DND-41 (cell line): ENCODE results near the gene IL17F.

Experiments
- ATAC-seq: fragments of 200-7000 bp; cut with Tn5 transposase; 3 replicates; pipeline ENCODE4 v1.9.1; 2021; ENCODE audit warnings: low read depth; ENCODE audit not compliant: insufficient read depth
- DNase-seq: peaks from one replicate; pipeline ENCODE4 v3.0.0-alpha.2; 2020
- H2AFZ ChIP-seq: 2 replicates; pipeline ENCODE4 v1.6.0; 2012; ENCODE audit warnings: low read depth, low read length
- H3K27ac ChIP-seq: 2 replicates; pipeline ENCODE4 v1.5.1; 2012; ENCODE audit warnings: low read length, inconsistent platforms
- H3K27me3 ChIP-seq: fragments of 200-600 bp; sonication (generic); 2 replicates; pipeline ENCODE4 v1.6.0; 2012; ENCODE audit warnings: low read length, mild to moderate bottlenecking, inconsistent platforms; ENCODE audit not compliant: insufficient read depth, poor library complexity
- H3K36me3 ChIP-seq: 2 replicates; pipeline ENCODE4 v1.5.1; 2012; ENCODE audit warnings: low read length, inconsistent platforms; ENCODE audit not compliant: insufficient read depth
- H3K4me1 ChIP-seq: 2 replicates; pipeline ENCODE4 v1.5.1; 2012; ENCODE audit warnings: mild to moderate bottlenecking, low read length; ENCODE audit not compliant: insufficient read depth
- H3K4me2 ChIP-seq: 2 replicates; pipeline ENCODE4 v1.6.0; 2012; ENCODE audit warnings: mild to moderate bottlenecking, moderate library complexity, low read length, inconsistent platforms; ENCODE audit not compliant: insufficient read depth
- H3K4me3 ChIP-seq, 2 experiments: fragments of 200-600 bp in 1 of 2; shearing (Covaris generic) in 1 of 2; 2 replicates each; pipeline ENCODE4 v1.5.1; 2012 to 2016; ENCODE audit warnings: inconsistent platforms in 2 of 2, low read length in 2 of 2, mild to moderate bottlenecking in 2 of 2, low read depth in 1 of 2, moderate library complexity in 1 of 2
- H3K79me2 ChIP-seq: 2 replicates; pipeline ENCODE4 v1.6.0; 2012; ENCODE audit warnings: low read length, inconsistent platforms; ENCODE audit not compliant: insufficient read depth
- H3K9ac ChIP-seq: 2 replicates; pipeline ENCODE4 v1.6.0; 2012; ENCODE audit warnings: low read depth, mild to moderate bottlenecking, inconsistent platforms, low read length, moderate library complexity
- H3K9me3 ChIP-seq: 2 replicates; pipeline ENCODE4 v1.5.1; 2012; ENCODE audit warnings: low read length, moderate library complexity, mild to moderate bottlenecking, inconsistent platforms; ENCODE audit not compliant: insufficient read depth, severe bottlenecking
- H4K20me1 ChIP-seq: 2 replicates; pipeline ENCODE4 v1.6.0; 2012; ENCODE audit warnings: low read length; ENCODE audit not compliant: insufficient read depth
- CTCF ChIP-seq: IDR thresholded peaks from 2 replicates; pipeline ENCODE4 v1.5.1; 2012; ENCODE audit warnings: borderline replicate concordance, low read length, moderate library complexity, mild to moderate bottlenecking; ENCODE audit not compliant: poor library complexity, severe bottlenecking; ENCODE audit errors: extremely low read depth
- EZH2 ChIP-seq: IDR thresholded peaks from 3 replicates; pipeline ENCODE4 v1.6.1; 2012; ENCODE audit warnings: borderline replicate concordance, low read depth, mild to moderate bottlenecking, moderate library complexity, low read length, inconsistent platforms; ENCODE audit not compliant: severe bottlenecking

IL17F gene

GRCh38 chr6:52249078-52249477 lies 4.8 kb upstream of the IL17F start:
- Histone ChIP-seq H3K9me3 (no peaks in the 10 kb centered on the region), H4K20me1 (no peaks in the 10 kb centered on the region), H3K36me3 (no peaks in the 10 kb centered on the region), H2AFZ (no peak overlapping the region), H3K9ac (no peak overlapping the region), H3K4me2 (no peak overlapping the region), H3K4me1 (no peaks in the 10 kb centered on the region), H3K27ac (no peak overlapping the region), H3K79me2 (no peaks in the 10 kb centered on the region), H3K4me3 (no peak overlapping the region), H3K27me3 (no peaks in the 10 kb centered on the region)
- no peak for DNase-seq
- no peak for ATAC-seq
- no peak for TF ChIP-seq CTCF

- H3K9ac ChIP-seq = no peak overlapping the region
- H3K4me2 ChIP-seq = no peak overlapping the region
- no peak overlapping the region for H2AFZ ChIP-seq
- no peaks in the 10 kb centered on the region for H3K27me3 ChIP-seq
- H4K20me1 ChIP-seq = no peaks in the 10 kb centered on the region
- H3K4me3 ChIP-seq = no peak overlapping the region
- DNase-seq (no peak), ATAC-seq (no peak)
- H3K36me3 ChIP-seq = no peaks in the 10 kb centered on the region
- H3K9me3 ChIP-seq = no peaks in the 10 kb centered on the region
- no peak overlapping the region for H3K27ac ChIP-seq
- H3K79me2 ChIP-seq = no peaks in the 10 kb centered on the region
- peaks cover 13% of the 10 kb centered on the region for H3K4me1 ChIP-seq
- TF ChIP-seq CTCF (no peak), EZH2 (no peak)
These were observed 1.1 kb upstream of the IL17F start for GRCh38 chr6:52245425-52245824.

- Histone ChIP-seq H3K36me3 (no peaks in the 10 kb centered on the region), H3K27ac (no peak overlapping the region), H3K4me2 (no peak overlapping the region), H3K4me3 (no peak overlapping the region), H3K4me1 (peaks cover 13% of the 10 kb centered on the region), H3K79me2 (no peaks in the 10 kb centered on the region), H2AFZ (no peak overlapping the region), H3K27me3 (no peaks in the 10 kb centered on the region), H3K9ac (no peak overlapping the region), H4K20me1 (no peaks in the 10 kb centered on the region), H3K9me3 (no peaks in the 10 kb centered on the region)
- no peak for TF ChIP-seq EZH2
- no peak for TF ChIP-seq CTCF
- ATAC-seq (no peak), DNase-seq (no peak)
These were observed 912 bp downstream of the IL17F start for GRCh38 chr6:52243282-52243893.

- H3K27me3 ChIP-seq = no peaks in the 10 kb centered on the region
- no peaks in the 10 kb centered on the region for H4K20me1 ChIP-seq
- ATAC-seq (peak; percentile 82), DNase-seq (no peak)
- H3K79me2 ChIP-seq = no peaks in the 10 kb centered on the region
- no peak overlapping the region for H2AFZ ChIP-seq
- H3K4me1 ChIP-seq = peaks cover 13% of the 10 kb centered on the region
- H3K9me3 ChIP-seq = no peaks in the 10 kb centered on the region
- no peak overlapping the region for H3K4me2 ChIP-seq
- H3K36me3 ChIP-seq = no peaks in the 10 kb centered on the region
- H3K27ac ChIP-seq = no peak overlapping the region
- no peak overlapping the region for H3K4me3 ChIP-seq
- no peak overlapping the region for H3K9ac ChIP-seq
- TF ChIP-seq CTCF (no peak), EZH2 (no peak)
These were observed 2.5 kb downstream of the IL17F start for GRCh38 chr6:52241819-52242218.
